Activated CD8-positive, alpha-beta memory T cell treated with anti-CD3 and anti-CD28 coated beads for 48 hours (primary cell): ENCODE data around the gene MRE11.

Source experiments
- DNase-seq, 3 experiments: peaks; one replicate each; pipeline ENCODE4 v3.0.0-alpha.2; 2020; ENCODE audit warnings: low read depth in 2 of 3, low spot score in 2 of 3

Gene MRE11

GRCh38 chr11:94493281-94494125 lies at the start of gene MRE11, which contains the start of gene ANKRD49:
TSS of gene MRE11 (minus strand) at chr11:94493844. CDS start at chr11:94492801, 1,043 bp downstream.
TSS of gene ANKRD49 (plus strand) at chr11:94493984. CDS start at chr11:94496694, 2,710 bp downstream.
- peak; percentile 69 to 92 (median 78) for DNase-seq

GRCh38 chr11:94539420-94539819 lies 45.8 kb upstream of the MRE11 start:
- DNase-seq: no peak

GRCh38 chr11:94537031-94537600 lies 43.5 kb upstream of the MRE11 start:
- DNase-seq: no peak

- DNase-seq: no peak
Measured at GRCh38 chr11:94536386-94536785, 42.7 kb upstream of the MRE11 start.

- no peak for DNase-seq
Measured at GRCh38 chr11:94533696-94534630, 40.3 kb upstream of the MRE11 start.

GRCh38 chr11:94533206-94533605 lies 39.6 kb upstream of the MRE11 start:
- DNase-seq: no peak

- no peak for DNase-seq
Measured at GRCh38 chr11:94532211-94532610, 38.6 kb upstream of the MRE11 start.

- no peak for DNase-seq
Measured at GRCh38 chr11:94528551-94528950, 34.9 kb upstream of the MRE11 start.

GRCh38 chr11:94526645-94527438 lies 33.2 kb upstream of the MRE11 start:
- no peak for DNase-seq

GRCh38 chr11:94525546-94526324 lies 32.1 kb upstream of the MRE11 start:
- no peak for DNase-seq

GRCh38 chr11:94524341-94524740 lies 30.7 kb upstream of the MRE11 start:
- DNase-seq: no peak

- DNase-seq: no peak
Measured at GRCh38 chr11:94521684-94522083, 28.0 kb upstream of the MRE11 start.

GRCh38 chr11:94519478-94520084 lies 25.9 kb upstream of the MRE11 start:
- DNase-seq: no peak

- DNase-seq: no peak
Measured at GRCh38 chr11:94518300-94518699, 24.7 kb upstream of the MRE11 start.

- no peak for DNase-seq
Measured at GRCh38 chr11:94516725-94517124, 23.1 kb upstream of the MRE11 start.

- DNase-seq: no peak
Measured at GRCh38 chr11:94515398-94515797, 21.8 kb upstream of the MRE11 start.

GRCh38 chr11:94513091-94513490 lies 19.4 kb upstream of the MRE11 start:
- DNase-seq: no peak

- peak; percentile 23 to 29 (median 26) for DNase-seq
Measured at GRCh38 chr11:94511932-94512781, 18.5 kb upstream of the MRE11 start, which contains the start of gene C11orf97. TSS of gene C11orf97 (plus strand) at chr11:94512461. CDS start at chr11:94512529, 68 bp downstream.
